ENCODE data around the gene SPRYD4. TPM values are rescaled to one million over a fixed set of nuclear protein-coding genes. Genes with fewer than 3 reads are reported as not detected.

SPRYD4 gene
- total RNA-seq, 4 donors from 2014 or later, result 1.7 to 5.1 (median 3.7) TPM

- DNase-seq, result no peak
These were observed 18.1 kb upstream of the SPRYD4 start for GRCh38 chr12:56450241-56450640.

GRCh38 chr12:56451147-56451546 is 17.2 kb upstream of the SPRYD4 start:
- no peak for DNase-seq
- H3K27ac ChIP-seq, result no peak overlapping the region
- H3K4me1 ChIP-seq, result peaks cover 0 to 6% (median 0%) of the 10 kb centered on the region in 4 donors
- no peaks in the 10 kb centered on the region for H3K9me3 ChIP-seq
- no peaks in the 10 kb centered on the region for H3K36me3 ChIP-seq
- H3K4me3 ChIP-seq, result no peak overlapping the region
- TF ChIP-seq CTCF (IDR thresholded peaks at IDR 0.05) (no peak), POLR2A (IDR thresholded peaks at IDR 0.05) (no peak)
- H3K27me3 ChIP-seq, result no peaks in the 10 kb centered on the region

More at GRCh38 chr12:56450241-56450640, 18.1 kb upstream of the SPRYD4 start:
- TF ChIP-seq CTCF (IDR thresholded peaks at IDR 0.05) (no peak), POLR2A (IDR thresholded peaks at IDR 0.05) (no peak)
- H3K36me3 ChIP-seq, result no peaks in the 10 kb centered on the region
- no peak overlapping the region for H3K4me3 ChIP-seq
- H3K27me3 ChIP-seq, result no peaks in the 10 kb centered on the region
- no peak overlapping the region for H3K27ac ChIP-seq
- H3K9me3 ChIP-seq, result no peaks in the 10 kb centered on the region
- peaks cover 0 to 6% (median 0%) of the 10 kb centered on the region in 4 donors for H3K4me1 ChIP-seq

GRCh38 chr12:56454557-56454956 is 13.8 kb upstream of the SPRYD4 start, which contains the start of gene MIP:
TSS of gene MIP (minus strand) at chr12:56454657. CDS start at chr12:56454613, 44 bp downstream.
- H3K27me3 ChIP-seq, result no peaks in the 10 kb centered on the region

GRCh38 chr12:56457817-56458216 is 10.6 kb upstream of the SPRYD4 start:
- no peak overlapping the region for H3K4me3 ChIP-seq
- no peaks in the 10 kb centered on the region for H3K9me3 ChIP-seq
- H3K27me3 ChIP-seq, result no peaks in the 10 kb centered on the region
- H3K36me3 ChIP-seq, result no peaks in the 10 kb centered on the region
- TF ChIP-seq POLR2A (IDR thresholded peaks at IDR 0.05) (no peak), CTCF (IDR thresholded peaks at IDR 0.05) (no peak)
- H3K4me1 ChIP-seq, result no peaks in the 10 kb centered on the region
- DNase-seq, result no peak
- H3K27ac ChIP-seq, result no peak overlapping the region

More at GRCh38 chr12:56454557-56454956, 13.8 kb upstream of the SPRYD4 start, which contains the start of gene MIP:
- no peak for DNase-seq
- no peaks in the 10 kb centered on the region for H3K36me3 ChIP-seq
- H3K4me3 ChIP-seq, result no peak within 1 kb of the TSS
- no peaks in the 10 kb centered on the region for H3K4me1 ChIP-seq
- H3K9me3 ChIP-seq, result no peaks in the 10 kb centered on the region
- TF ChIP-seq POLR2A (IDR thresholded peaks at IDR 0.05), result no peak
- no peak for TF ChIP-seq CTCF (IDR thresholded peaks at IDR 0.05)
- H3K27ac ChIP-seq, result no peak within 1 kb of the TSS

- Histone ChIP-seq H3K27me3 (no peaks in the 10 kb centered on the region), H3K4me1 (no peaks in the 10 kb centered on the region), H3K36me3 (no peaks in the 10 kb centered on the region), H3K27ac (no peak overlapping the region), H3K4me3 (no peak overlapping the region), H3K9me3 (no peaks in the 10 kb centered on the region)
- DNase-seq, result no peak
- no peak for TF ChIP-seq CTCF (IDR thresholded peaks at IDR 0.05)
- TF ChIP-seq POLR2A (IDR thresholded peaks at IDR 0.05), result no peak
These were observed 6.9 kb upstream of the SPRYD4 start for GRCh38 chr12:56461235-56462159.

Data from Peyer's patch (tissue), 4 donors.